ENCODE data around the gene GPR107.

DNA sequence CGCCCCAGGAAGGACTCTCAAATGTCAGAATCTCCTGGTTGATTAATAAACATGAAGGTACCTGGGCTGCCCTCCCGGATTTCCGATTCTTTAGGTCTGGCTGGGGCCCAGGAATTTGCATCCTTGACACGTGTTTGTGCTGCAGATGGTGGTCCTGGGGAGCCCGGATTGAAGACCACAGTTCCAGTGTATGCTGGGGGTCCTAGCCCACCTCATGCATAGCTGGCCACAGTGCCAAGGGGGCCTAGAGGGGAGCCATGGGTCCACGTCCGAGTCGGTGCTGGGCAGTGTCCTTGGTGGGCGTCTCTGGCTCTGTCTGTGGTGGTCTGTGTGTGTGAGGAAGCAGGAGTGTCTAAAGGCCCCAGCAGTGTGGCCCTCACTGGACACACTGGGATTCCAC, 121.6 kb downstream of the GPR107 start:
- TF ChIP-seq GATA3 (IDR thresholded peaks at IDR 0.05; ENCODE audit: low read depth, low read length) (no peak), GATA2 (IDR thresholded peaks at IDR 0.05; ENCODE audit: low read depth, low read length) (no peak)
